Uterus (tissue), 2 donors: Measurements from ENCODE around the gene BPIFB4.

Experiments used
- CTCF ChIP-seq, 4 experiments: fragments of 200-600 bp in 2 of 4; fragments of 450-650 bp in 2 of 4; sonication (generic) in 2 of 4; IDR thresholded peaks; one replicate each; pipeline ENCODE4 v1.5.1; 2016 to 2019; ENCODE audit warnings: antibody characterized with exemption in 4 of 4, mild to moderate bottlenecking in 2 of 4, moderate library complexity in 1 of 4
- POLR2A ChIP-seq, 2 donors: fragments of 450-650 bp; IDR thresholded peaks; one replicate each; pipeline ENCODE4 v1.6.1; 2016; ENCODE audit warnings: antibody characterized with exemption in 2 of 2, mild to moderate bottlenecking in 1 of 2, moderate library complexity in 1 of 2

DNA sequence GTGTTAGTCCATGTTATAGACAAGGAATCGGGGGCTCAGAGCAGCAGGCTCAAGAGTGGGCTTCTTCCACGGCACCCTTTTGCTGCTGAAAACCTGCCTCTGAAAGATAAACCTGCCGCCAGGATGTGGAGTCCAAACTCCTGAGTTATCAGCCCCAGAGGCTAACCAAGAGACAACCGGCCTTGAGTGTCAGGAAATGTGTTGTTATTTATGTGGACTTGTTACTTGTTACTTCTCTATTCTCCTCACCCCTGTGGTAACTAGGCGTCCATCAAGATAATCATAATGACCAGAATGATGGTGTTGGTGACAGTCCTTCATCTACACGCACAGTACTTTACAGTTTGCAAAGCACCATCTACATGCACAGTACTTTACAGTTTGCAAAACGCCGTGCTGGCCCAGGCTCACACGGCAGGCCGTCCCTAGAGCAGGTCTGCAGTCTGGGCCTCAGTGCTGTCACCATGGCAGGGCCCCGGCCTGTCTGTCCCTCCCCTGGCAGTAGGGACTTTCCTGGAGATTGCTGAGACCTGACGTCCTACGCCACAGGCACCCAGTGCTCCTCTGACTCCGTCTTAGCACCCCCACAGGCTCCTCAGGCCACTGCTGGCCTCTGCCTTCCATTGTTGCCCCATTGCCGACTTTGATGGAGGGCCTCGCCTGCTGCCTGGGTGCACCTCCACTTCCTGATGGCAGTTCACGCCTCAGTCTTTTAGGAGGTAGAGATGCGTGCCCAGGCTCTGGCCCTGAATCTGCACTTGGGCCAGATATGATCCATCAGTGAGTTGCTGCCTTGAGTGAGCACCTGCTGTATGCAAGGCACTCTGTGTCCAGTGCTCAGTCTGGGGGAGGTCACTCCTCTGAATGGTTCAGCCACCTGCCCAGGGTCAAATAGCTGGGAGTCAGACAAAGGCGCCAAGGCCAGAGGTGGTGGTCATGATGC, 9.1 kb upstream of the BPIFB4 start:
- no peak for TF ChIP-seq CTCF (IDR thresholded peaks at IDR 0.05)
- TF ChIP-seq POLR2A (IDR thresholded peaks at IDR 0.05) = no peak
